ENCODE data around the gene SEPTIN2. TPM values are rescaled to one million over a fixed set of nuclear protein-coding genes. Genes with fewer than 3 reads are reported as not detected.

SEPTIN2 gene
- total RNA-seq, 3 donors from 2014 or later: 298 to 321 (median 299) TPM

GRCh38 chr2:241339839-241340630 lies 24.3 kb downstream of the SEPTIN2 start:
- no peak for TF ChIP-seq POLR2AphosphoS5 (IDR thresholded peaks at IDR 0.05)
- no peak for TF ChIP-seq CTCF (IDR thresholded peaks at IDR 0.05)
- TF ChIP-seq POLR2A (IDR thresholded peaks at IDR 0.05): no peak
- H3K9me3 ChIP-seq: no peaks in the 10 kb centered on the region
- no peak overlapping the region for H3K4me3 ChIP-seq
- no peaks in the 10 kb centered on the region for H3K27me3 ChIP-seq
- no peaks in the 10 kb centered on the region for H3K36me3 ChIP-seq
- peak overlapping the region; percentile 1 to 62 for H3K27ac ChIP-seq
- no peak for DNase-seq (ENCODE audit: low spot score in 2 of 2)
- intact Hi-C loops (cut with DNase I; ENCODE audit: low total_unique reads): no loop called here
- H3K4me1 ChIP-seq: no peaks in the 10 kb centered on the region

- DNase-seq (ENCODE audit: low spot score in 2 of 2): no peak
- Histone ChIP-seq H3K36me3 (no peaks in the 10 kb centered on the region), H3K27ac (peak overlapping the region; percentile 4 to 62), H3K9me3 (no peaks in the 10 kb centered on the region), H3K4me3 (no peak overlapping the region), H3K4me1 (no peaks in the 10 kb centered on the region), H3K27me3 (no peaks in the 10 kb centered on the region)
- intact Hi-C loops (cut with DNase I; ENCODE audit: low total_unique reads): no loop called here
- TF ChIP-seq POLR2A (IDR thresholded peaks at IDR 0.05) (no peak), CTCF (IDR thresholded peaks at IDR 0.05) (no peak), POLR2AphosphoS5 (IDR thresholded peaks at IDR 0.05) (no peak)
These were observed 25.0 kb downstream of the SEPTIN2 start for GRCh38 chr2:241340631-241341163.

- no peak for DNase-seq (ENCODE audit: low spot score in 2 of 2)
- Histone ChIP-seq H3K9me3 (no peaks in the 10 kb centered on the region), H3K27me3 (no peaks in the 10 kb centered on the region), H3K4me1 (no peaks in the 10 kb centered on the region), H3K4me3 (no peak overlapping the region), H3K36me3 (no peaks in the 10 kb centered on the region), H3K27ac (no peak overlapping the region)
- no peak for TF ChIP-seq POLR2A (IDR thresholded peaks at IDR 0.05)
- no peak for TF ChIP-seq CTCF (IDR thresholded peaks at IDR 0.05)
- TF ChIP-seq POLR2AphosphoS5 (IDR thresholded peaks at IDR 0.05): no peak
- intact Hi-C loops (cut with DNase I; ENCODE audit: low total_unique reads): loop anchor here (2.0 kb wide), 1 partner anchor 34 kb away; no protein-coding TSS in a partner anchor
These were observed 29.4 kb downstream of the SEPTIN2 start for GRCh38 chr2:241344925-241345651.

GRCh38 chr2:241349941-241350340 lies 34.2 kb downstream of the SEPTIN2 start:
- no peak for DNase-seq (ENCODE audit: low spot score in 2 of 2)
- Histone ChIP-seq H3K9me3 (no peaks in the 10 kb centered on the region), H3K36me3 (no peaks in the 10 kb centered on the region), H3K27ac (no peak overlapping the region), H3K4me3 (no peak overlapping the region), H3K27me3 (no peaks in the 10 kb centered on the region), H3K4me1 (no peaks in the 10 kb centered on the region)
- TF ChIP-seq CTCF (IDR thresholded peaks at IDR 0.05) (no peak), POLR2A (IDR thresholded peaks at IDR 0.05) (no peak), POLR2AphosphoS5 (IDR thresholded peaks at IDR 0.05) (no peak)
- intact Hi-C loops (cut with DNase I; ENCODE audit: low total_unique reads): no loop called here

- intact Hi-C loops (cut with DNase I; ENCODE audit: low total_unique reads): no loop called here
- no peaks in the 10 kb centered on the region for H3K36me3 ChIP-seq
These were observed 34.8 kb downstream of the SEPTIN2 start for GRCh38 chr2:241350530-241350877.

More at GRCh38 chr2:241350530-241350877, 34.8 kb downstream of the SEPTIN2 start:
- TF ChIP-seq POLR2AphosphoS5 (IDR thresholded peaks at IDR 0.05): no peak
- no peaks in the 10 kb centered on the region for H3K4me1 ChIP-seq
- no peak overlapping the region for H3K4me3 ChIP-seq
- no peak overlapping the region for H3K27ac ChIP-seq
- no peak for DNase-seq (ENCODE audit: low spot score in 2 of 2)
- H3K27me3 ChIP-seq: no peaks in the 10 kb centered on the region
- H3K9me3 ChIP-seq: no peaks in the 10 kb centered on the region

Data from breast epithelium (tissue), 4 donors.